GM19193 (cell line): ENCODE measurements around the gene PROK1.

Experiments used
- POLR2A ChIP-seq: IDR thresholded peaks from 4 replicates; pipeline ENCODE4 v1.6.1; 2011; ENCODE audit not compliant: insufficient read depth, insufficient read length; ENCODE audit errors: extremely low read depth

PROK1 gene

GRCh38 chr1:110450929-110451328 is at the start of gene PROK1:
PROK1 (plus strand) TSS chr1:110451149; CDS start chr1:110451217, 68 bp downstream.
- TF ChIP-seq POLR2A = no peak

GRCh38 chr1:110403805-110404204 is 47.1 kb upstream of the PROK1 start:
- TF ChIP-seq POLR2A = no peak

GRCh38 chr1:110404401-110404800 is 46.5 kb upstream of the PROK1 start:
- no peak for TF ChIP-seq POLR2A

GRCh38 chr1:110407260-110408210 is 43.4 kb upstream of the PROK1 start, which contains the start of gene LAMTOR5:
LAMTOR5 (minus strand) TSS chr1:110407694; CDS start chr1:110407620, 74 bp downstream.
- peak; percentile 93 for TF ChIP-seq POLR2A

- TF ChIP-seq POLR2A = no peak
These were observed 42.5 kb upstream of the PROK1 start for GRCh38 chr1:110408488-110408887.

GRCh38 chr1:110409316-110409715 is 41.6 kb upstream of the PROK1 start:
- TF ChIP-seq POLR2A = no peak

- no peak for TF ChIP-seq POLR2A
These were observed 39.7 kb upstream of the PROK1 start for GRCh38 chr1:110411173-110411735.

- TF ChIP-seq POLR2A = no peak
These were observed 38.4 kb upstream of the PROK1 start for GRCh38 chr1:110412576-110412975.

GRCh38 chr1:110418729-110419128 is 32.2 kb upstream of the PROK1 start:
- no peak for TF ChIP-seq POLR2A

GRCh38 chr1:110420023-110420662 is 30.8 kb upstream of the PROK1 start:
- TF ChIP-seq POLR2A = no peak

- TF ChIP-seq POLR2A = no peak
These were observed 29.8 kb upstream of the PROK1 start for GRCh38 chr1:110420874-110421793.

- TF ChIP-seq POLR2A = no peak
These were observed 26.0 kb upstream of the PROK1 start for GRCh38 chr1:110424699-110425611.

- no peak for TF ChIP-seq POLR2A
These were observed 25.3 kb upstream of the PROK1 start for GRCh38 chr1:110425612-110426152.
